ENCODE data around the gene PDE3B. TPM values are rescaled to one million over a fixed set of nuclear protein-coding genes. Genes with fewer than 3 reads are reported as not detected.

Gene PDE3B
- total RNA-seq, 1 experiment from 2014 or later: 6.7 TPM

DNA sequence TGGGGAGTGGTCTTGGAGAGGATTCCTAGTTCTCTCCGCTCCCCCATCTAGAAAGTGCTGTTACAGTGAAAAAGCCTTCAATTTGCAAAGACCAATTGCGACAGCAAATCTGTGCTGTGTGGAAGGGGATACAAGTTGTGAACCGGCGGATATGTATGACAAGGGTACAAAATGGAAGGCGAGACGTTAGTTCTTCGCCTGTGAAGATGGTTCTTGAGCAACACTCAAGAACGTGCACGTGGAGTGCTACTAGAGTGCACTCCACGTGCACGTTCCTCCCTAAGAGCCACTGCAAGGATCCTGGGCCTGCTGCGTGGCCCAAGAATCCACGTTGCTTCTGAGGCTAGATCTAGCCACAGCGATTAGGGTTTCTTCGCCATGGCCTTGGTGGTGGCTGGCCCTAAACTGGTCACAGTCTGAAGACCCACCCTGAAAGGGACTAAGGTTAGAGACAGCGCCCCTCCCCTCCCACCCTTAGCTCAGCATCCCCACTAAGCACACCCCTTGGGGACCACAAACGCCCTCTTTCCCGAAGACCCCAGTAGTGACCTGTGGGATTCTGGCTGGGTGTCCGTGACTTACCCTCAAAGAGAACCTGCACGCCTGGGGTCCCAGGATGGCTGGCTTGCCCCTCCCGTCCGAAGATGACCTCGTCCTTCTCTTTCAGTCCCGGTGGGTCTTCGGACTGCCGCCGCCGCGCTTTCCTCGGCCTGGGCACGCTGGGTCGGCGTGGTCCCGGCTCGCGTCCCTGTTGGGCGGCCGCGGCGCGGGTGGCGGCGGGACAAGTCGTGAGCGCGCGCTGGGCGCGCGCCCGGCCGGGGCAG, 519 bp upstream of the PDE3B start:
- H3K9me2 ChIP-seq (ENCODE audit: insufficient read depth): no peaks in the 10 kb centered on the region
- TF ChIP-seq POLR2AphosphoS5 (IDR thresholded peaks at IDR 0.05; ENCODE audit: low read depth, low read length): no peak
- TF ChIP-seq, protein P1, sequence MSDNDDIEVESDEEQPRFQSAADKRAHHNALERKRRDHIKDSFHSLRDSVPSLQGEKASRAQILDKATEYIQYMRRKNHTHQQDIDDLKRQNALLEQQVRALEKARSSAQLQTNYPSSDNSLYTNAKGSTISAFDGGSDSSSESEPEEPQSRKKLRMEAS (IDR thresholded peaks at IDR 0.05): peak; percentile 46; the same call in 1 of the 2 replicates
- H3K79me2 ChIP-seq (ENCODE audit: insufficient read depth, low read length): peaks cover 10% of the 10 kb centered on the region
- H3K36me3 ChIP-seq (ENCODE audit: control insufficient read depth in 1 of 2, insufficient read depth in 2 of 2, low read length in 2 of 2): no peaks in the 10 kb centered on the region
- no peaks in the 10 kb centered on the region for H3K9me3 ChIP-seq (ENCODE audit: control insufficient read depth in 1 of 2, insufficient read depth in 1 of 2, low read depth in 1 of 2, low read length in 2 of 2)
- no peak overlapping the region for H2AFZ ChIP-seq (ENCODE audit: low read depth, low read length, poor library complexity, severe bottlenecking)
- peak overlapping the region; percentile 98 for H3K4me2 ChIP-seq (ENCODE audit: low read length)
- H3K4me1 ChIP-seq (ENCODE audit: control insufficient read depth in 1 of 2, insufficient read depth in 2 of 2, low read length in 2 of 2): peaks cover 7 to 28% of the 10 kb centered on the region in 2 experiments; a peak in 3 of 4 replicates
- H3K4me3 ChIP-seq (replicated peaks in 1 of 2; ENCODE audit: low read depth in 1 of 2, low read length in 2 of 2): peak overlapping the region; percentile 71 to 81
- H3K27me3 ChIP-seq (ENCODE audit: insufficient read depth, low read length): peaks cover 9% of the 10 kb centered on the region; the same call in 1 of the 2 replicates
- no TSS peak for BruUV-seq (replicated peaks)
- peak overlapping the region; percentile 75; the same call in 1 of the 2 replicates for H3K9ac ChIP-seq (ENCODE audit: low read length)
- H4K20me1 ChIP-seq (ENCODE audit: insufficient read depth): no peaks in the 10 kb centered on the region
- no peak for DNase-seq (ENCODE audit: low read depth, low spot score)
- peak; percentile 3 for ATAC-seq
- peak overlapping the region; percentile 73 for H3K27ac ChIP-seq (ENCODE audit: low read depth, low read length)
- RAD21 ChIA-PET (ENCODE audit: low non-redundant PET in 1 of 2, low total read pairs in 2 of 2, uncharacterized antibody in 2 of 2, unreplicated experiment in 2 of 2): no interaction called here
- CTCF ChIA-PET: interaction anchor here (1.0 kb wide), 2 partner anchors 265 kb away, joined by 3 to 4 read pairs; no protein-coding TSS in a partner anchor
- intact Hi-C loops (cut with micrococcal nuclease): loop anchor here (10.0 kb wide), 1 partner anchor 252 kb away; the partner anchor contains the start of gene CYP2R1
- POLR2A ChIA-PET: no interaction called here

DNA sequence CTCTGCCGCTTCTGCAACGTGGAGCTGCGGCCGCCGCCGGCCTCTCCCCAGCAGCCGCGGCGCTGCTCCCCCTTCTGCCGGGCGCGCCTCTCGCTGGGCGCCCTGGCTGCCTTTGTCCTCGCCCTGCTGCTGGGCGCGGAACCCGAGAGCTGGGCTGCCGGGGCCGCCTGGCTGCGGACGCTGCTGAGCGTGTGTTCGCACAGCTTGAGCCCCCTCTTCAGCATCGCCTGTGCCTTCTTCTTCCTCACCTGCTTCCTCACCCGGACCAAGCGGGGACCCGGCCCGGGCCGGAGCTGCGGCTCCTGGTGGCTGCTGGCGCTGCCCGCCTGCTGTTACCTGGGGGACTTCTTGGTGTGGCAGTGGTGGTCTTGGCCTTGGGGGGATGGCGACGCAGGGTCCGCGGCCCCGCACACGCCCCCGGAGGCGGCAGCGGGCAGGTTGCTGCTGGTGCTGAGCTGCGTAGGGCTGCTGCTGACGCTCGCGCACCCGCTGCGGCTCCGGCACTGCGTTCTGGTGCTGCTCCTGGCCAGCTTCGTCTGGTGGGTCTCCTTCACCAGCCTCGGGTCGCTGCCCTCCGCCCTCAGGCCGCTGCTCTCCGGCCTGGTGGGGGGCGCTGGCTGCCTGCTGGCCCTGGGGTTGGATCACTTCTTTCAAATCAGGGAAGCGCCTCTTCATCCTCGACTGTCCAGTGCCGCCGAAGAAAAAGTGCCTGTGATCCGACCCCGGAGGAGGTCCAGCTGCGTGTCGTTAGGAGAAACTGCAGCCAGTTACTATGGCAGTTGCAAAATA, 816 bp downstream of the PDE3B start:
- Histone ChIP-seq H3K4me2 (ENCODE audit: low read length) (peak overlapping the region; percentile 98), H3K79me2 (ENCODE audit: insufficient read depth, low read length) (peaks cover 16% of the 10 kb centered on the region), H3K27me3 (ENCODE audit: insufficient read depth, low read length) (peaks cover 9% of the 10 kb centered on the region; the same call in 1 of the 2 replicates), H3K9me2 (ENCODE audit: insufficient read depth) (no peaks in the 10 kb centered on the region), H3K9me3 (ENCODE audit: control insufficient read depth in 1 of 2, insufficient read depth in 1 of 2, low read depth in 1 of 2, low read length in 2 of 2) (no peaks in the 10 kb centered on the region), H3K9ac (ENCODE audit: low read length) (peak overlapping the region; percentile 75), H3K4me3 (replicated peaks in 1 of 2; ENCODE audit: low read depth in 1 of 2, low read length in 2 of 2) (peak overlapping the region; percentile 71 to 81), H4K20me1 (ENCODE audit: insufficient read depth) (no peaks in the 10 kb centered on the region), H2AFZ (ENCODE audit: low read depth, low read length, poor library complexity, severe bottlenecking) (peak overlapping the region; percentile 26), H3K27ac (ENCODE audit: low read depth, low read length) (peak overlapping the region; percentile 73), H3K36me3 (ENCODE audit: control insufficient read depth in 1 of 2, insufficient read depth in 2 of 2, low read length in 2 of 2) (no peaks in the 10 kb centered on the region), H3K4me1 (ENCODE audit: control insufficient read depth in 1 of 2, insufficient read depth in 2 of 2, low read length in 2 of 2) (peaks cover 7 to 28% of the 10 kb centered on the region in 2 experiments; a peak in 3 of 4 replicates)
- no TSS peak for BruUV-seq (replicated peaks)
- CTCF ChIA-PET: interaction anchor here (1.0 kb wide), 1 partner anchor 264 kb away, joined by 3 read pairs; no protein-coding TSS in a partner anchor
- RAD21 ChIA-PET (ENCODE audit: low non-redundant PET in 1 of 2, low total read pairs in 2 of 2, uncharacterized antibody in 2 of 2, unreplicated experiment in 2 of 2): no interaction called here
- ATAC-seq (peak; percentile 64), DNase-seq (ENCODE audit: low read depth, low spot score) (peak; percentile 12)
- POLR2A ChIA-PET: no interaction called here
- intact Hi-C loops (cut with micrococcal nuclease): loop anchor here (10.0 kb wide), 1 partner anchor 250 kb away; the partner anchor contains the start of gene CYP2R1
- TF ChIP-seq, protein P1 (IDR thresholded peaks at IDR 0.05): peak; percentile 10
- TF ChIP-seq, protein P2, sequence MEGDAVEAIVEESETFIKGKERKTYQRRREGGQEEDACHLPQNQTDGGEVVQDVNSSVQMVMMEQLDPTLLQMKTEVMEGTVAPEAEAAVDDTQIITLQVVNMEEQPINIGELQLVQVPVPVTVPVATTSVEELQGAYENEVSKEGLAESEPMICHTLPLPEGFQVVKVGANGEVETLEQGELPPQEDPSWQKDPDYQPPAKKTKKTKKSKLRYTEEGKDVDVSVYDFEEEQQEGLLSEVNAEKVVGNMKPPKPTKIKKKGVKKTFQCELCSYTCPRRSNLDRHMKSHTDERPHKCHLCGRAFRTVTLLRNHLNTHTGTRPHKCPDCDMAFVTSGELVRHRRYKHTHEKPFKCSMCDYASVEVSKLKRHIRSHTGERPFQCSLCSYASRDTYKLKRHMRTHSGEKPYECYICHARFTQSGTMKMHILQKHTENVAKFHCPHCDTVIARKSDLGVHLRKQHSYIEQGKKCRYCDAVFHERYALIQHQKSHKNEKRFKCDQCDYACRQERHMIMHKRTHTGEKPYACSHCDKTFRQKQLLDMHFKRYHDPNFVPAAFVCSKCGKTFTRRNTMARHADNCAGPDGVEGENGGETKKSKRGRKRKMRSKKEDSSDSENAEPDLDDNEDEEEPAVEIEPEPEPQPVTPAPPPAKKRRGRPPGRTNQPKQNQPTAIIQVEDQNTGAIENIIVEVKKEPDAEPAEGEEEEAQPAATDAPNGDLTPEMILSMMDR (IDR thresholded peaks at IDR 0.05 in 2 of 3, conservative IDR thresholded peaks at IDR 0.05 in 1 of 3; ENCODE audit: borderline replicate concordance in 1 of 3, insufficient read depth in 1 of 3, low read depth in 2 of 3, low read length in 2 of 3): peak in 1 of 3 experiments; percentile 13; a peak in 1 of 6 replicates
- TF ChIP-seq ZFX (IDR thresholded peaks at IDR 0.05) (peak; percentile 59; the same call in 1 of the 2 replicates), SIN3A (IDR thresholded peaks at IDR 0.05; ENCODE audit: low read depth) (no peak), SRF (IDR thresholded peaks at IDR 0.05; ENCODE audit: low read depth) (no peak)
- TF ChIP-seq, protein P3, sequence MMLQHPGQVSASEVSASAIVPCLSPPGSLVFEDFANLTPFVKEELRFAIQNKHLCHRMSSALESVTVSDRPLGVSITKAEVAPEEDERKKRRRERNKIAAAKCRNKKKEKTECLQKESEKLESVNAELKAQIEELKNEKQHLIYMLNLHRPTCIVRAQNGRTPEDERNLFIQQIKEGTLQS (IDR thresholded peaks at IDR 0.05): no peak
